Lower leg skin (tissue), 3 donors: Measurements from ENCODE around the gene PPL.

Experiments
- POLR2A ChIP-seq, 2 donors: fragments of 450-650 bp; IDR thresholded peaks; one replicate each; pipeline ENCODE4 v1.6.1; 2016 to 2017; ENCODE audit warnings: antibody characterized with exemption in 2 of 2, mild to moderate bottlenecking in 1 of 2, moderate library complexity in 1 of 2
- TF ChIP-seq, protein P1 (sequence below), 3 donors: fragments of 450-650 bp; IDR thresholded peaks; one replicate each; pipeline ENCODE4 v1.5.1; 2016; ENCODE audit warnings: antibody characterized with exemption in 3 of 3, mild to moderate bottlenecking in 3 of 3, moderate library complexity in 2 of 3

DNA sequence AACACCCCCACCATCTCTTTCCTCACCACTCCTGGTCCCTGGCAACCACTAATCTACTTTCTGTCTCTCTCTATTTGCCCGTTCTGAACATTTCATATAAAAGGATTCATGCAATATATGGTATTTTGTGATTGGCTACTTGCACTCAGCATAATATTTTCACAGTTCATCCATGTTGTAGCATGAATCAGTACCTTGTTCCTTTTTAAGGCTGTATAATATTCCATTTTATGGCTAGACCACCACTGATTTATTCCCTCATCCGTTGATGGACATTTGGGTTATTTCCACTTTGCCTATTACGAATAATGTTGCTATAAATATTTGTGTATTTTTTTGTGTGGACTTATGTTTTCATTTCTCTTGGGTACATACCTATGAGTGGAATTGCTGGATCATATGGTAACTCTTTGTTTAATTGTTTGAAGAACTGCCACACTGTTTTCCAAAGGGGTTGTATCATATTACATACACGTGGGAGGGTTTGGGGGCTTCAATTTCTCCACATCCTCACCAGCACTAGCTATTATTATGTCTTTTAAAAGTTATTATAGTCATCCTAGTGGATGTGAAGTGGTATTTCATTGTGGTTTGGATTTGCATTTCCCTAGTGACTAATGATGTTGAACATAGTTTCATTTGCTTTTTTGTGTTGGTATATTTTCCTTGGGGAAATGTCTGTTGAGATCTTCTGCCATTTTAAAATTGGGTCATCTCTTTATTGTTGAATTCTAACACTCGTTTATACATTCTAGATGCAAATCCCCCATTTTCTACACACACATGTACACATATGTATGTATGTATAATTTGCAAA is 47.4 kb upstream of the PPL start:
- TF ChIP-seq, protein P1, sequence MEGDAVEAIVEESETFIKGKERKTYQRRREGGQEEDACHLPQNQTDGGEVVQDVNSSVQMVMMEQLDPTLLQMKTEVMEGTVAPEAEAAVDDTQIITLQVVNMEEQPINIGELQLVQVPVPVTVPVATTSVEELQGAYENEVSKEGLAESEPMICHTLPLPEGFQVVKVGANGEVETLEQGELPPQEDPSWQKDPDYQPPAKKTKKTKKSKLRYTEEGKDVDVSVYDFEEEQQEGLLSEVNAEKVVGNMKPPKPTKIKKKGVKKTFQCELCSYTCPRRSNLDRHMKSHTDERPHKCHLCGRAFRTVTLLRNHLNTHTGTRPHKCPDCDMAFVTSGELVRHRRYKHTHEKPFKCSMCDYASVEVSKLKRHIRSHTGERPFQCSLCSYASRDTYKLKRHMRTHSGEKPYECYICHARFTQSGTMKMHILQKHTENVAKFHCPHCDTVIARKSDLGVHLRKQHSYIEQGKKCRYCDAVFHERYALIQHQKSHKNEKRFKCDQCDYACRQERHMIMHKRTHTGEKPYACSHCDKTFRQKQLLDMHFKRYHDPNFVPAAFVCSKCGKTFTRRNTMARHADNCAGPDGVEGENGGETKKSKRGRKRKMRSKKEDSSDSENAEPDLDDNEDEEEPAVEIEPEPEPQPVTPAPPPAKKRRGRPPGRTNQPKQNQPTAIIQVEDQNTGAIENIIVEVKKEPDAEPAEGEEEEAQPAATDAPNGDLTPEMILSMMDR (IDR thresholded peaks at IDR 0.05) = no peak
- no peak for TF ChIP-seq POLR2A (IDR thresholded peaks at IDR 0.05)
